Liver (tissue), 3 donors: ENCODE data around the gene MMD.
A peak's percentile ranks its signal among the peaks of the same experiment; 100 is the strongest.

ENCODE experiments used
- CTCF ChIP-seq: fragments of 150-350 bp; IDR thresholded peaks from 2 replicates; pipeline ENCODE4 v1.5.1; 2017; ENCODE audit warnings: improper control_type of control experiment, low read depth, low read length; ENCODE audit not compliant: missing input control
- EGR1 ChIP-seq, 2 donors: IDR thresholded peaks; 2 replicates each; pipeline ENCODE4 v1.6.1; 2016 to 2018; ENCODE audit warnings: antibody characterized with exemption in 2 of 2, low read depth in 2 of 2
- GABPA ChIP-seq, 2 donors: IDR thresholded peaks in 1 of 2; conservative IDR thresholded peaks in 1 of 2; 2 replicates each; pipeline ENCODE4 v1.6.1; 2016; ENCODE audit warnings: antibody characterized with exemption in 2 of 2, mild to moderate bottlenecking in 1 of 2, moderate library complexity in 1 of 2
- HNF4A ChIP-seq, 2 donors: conservative IDR thresholded peaks; 2 replicates each; pipeline ENCODE4 v1.6.1; 2016; ENCODE audit warnings: antibody characterized with exemption in 2 of 2, mild to moderate bottlenecking in 2 of 2
- JUND ChIP-seq, 2 donors: IDR thresholded peaks; 2 replicates each; pipeline ENCODE4 v1.6.1; 2016; ENCODE audit warnings: antibody characterized with exemption in 2 of 2
- MAX ChIP-seq: IDR thresholded peaks from 2 replicates; pipeline ENCODE4 v1.6.1; 2016; ENCODE audit warnings: antibody characterized with exemption
- RAD21 ChIP-seq, 2 donors: IDR thresholded peaks; 2 replicates each; pipeline ENCODE4 v1.6.1; 2016; ENCODE audit warnings: antibody characterized with exemption in 2 of 2, mild to moderate bottlenecking in 2 of 2
- REST ChIP-seq: IDR thresholded peaks from 2 replicates; pipeline ENCODE4 v1.6.1; 2016; ENCODE audit warnings: antibody characterized with exemption, mild to moderate bottlenecking
- RXRA ChIP-seq, 2 donors: IDR thresholded peaks; 2 replicates each; pipeline ENCODE4 v1.6.1; 2017 to 2018; ENCODE audit warnings: antibody characterized with exemption in 2 of 2, mild to moderate bottlenecking in 1 of 2
- SP1 ChIP-seq: IDR thresholded peaks from 2 replicates; pipeline ENCODE4 v1.6.1; 2018; ENCODE audit warnings: antibody characterized with exemption, mild to moderate bottlenecking
- ZBTB33 ChIP-seq: IDR thresholded peaks from 2 replicates; pipeline ENCODE4 v1.6.1; 2016; ENCODE audit warnings: antibody characterized with exemption
- donor health status: healthy.
- donor health status: healthy.

- no peak for TF ChIP-seq MAX
- TF ChIP-seq CTCF, result no peak
- TF ChIP-seq REST, result peak; percentile 96
- TF ChIP-seq RAD21 (IDR thresholded peaks at IDR 0.05), result no peak
- no peak for TF ChIP-seq GABPA (IDR thresholded peaks at IDR 0.05 in 1 of 2, conservative IDR thresholded peaks at IDR 0.05 in 1 of 2)
- TF ChIP-seq JUND (IDR thresholded peaks at IDR 0.05), result no peak
- no peak for TF ChIP-seq SP1
- no peak for TF ChIP-seq ZBTB33
- TF ChIP-seq HNF4A (conservative IDR thresholded peaks at IDR 0.05), result no peak
- TF ChIP-seq RXRA (IDR thresholded peaks at IDR 0.05), result no peak
- no peak for TF ChIP-seq EGR1 (IDR thresholded peaks at IDR 0.05; ENCODE audit: low read depth in 2 of 2)
Measured at GRCh38 chr17:55398689-55399088, 22.9 kb downstream of the MMD start.
